Body of pancreas (tissue), 4 donors: ENCODE results near the gene AP4E1. TPM values are rescaled to one million over a fixed set of nuclear protein-coding genes. Genes with fewer than 3 reads are reported as not detected.
"Not testable (repeated sequence)": the region's sequence is repeated elsewhere in the genome, so short reads cannot be mapped to it uniquely, and the experiment has no call there.

Experiments
- ATAC-seq: fragments of 150-250 bp; one replicate; pipeline ENCODE4 v1.9.1; 2016
- DNase-seq, 4 donors: peaks; one replicate each; pipeline ENCODE4 v3.0.0-alpha.2; 2019
- H3K27ac ChIP-seq, 4 donors: fragments of 200-600 bp; sonication (generic); 1 replicate in 3 of 4; 2 replicates in 1 of 4; pipeline versions ENCODE4 v1.5.1 to v1.6.1; 2016 to 2019; ENCODE audit warnings: mild to moderate bottlenecking in 1 of 4, mixed read lengths in 1 of 4, moderate library complexity in 1 of 4
- H3K27me3 ChIP-seq, 2 donors: fragments of 200-600 bp; sonication (generic); one replicate each; pipeline ENCODE4 v1.6.0; 2016; ENCODE audit warnings: mild to moderate bottlenecking in 1 of 2
- H3K36me3 ChIP-seq, 2 donors: fragments of 200-600 bp; sonication (generic); replicated peaks in 1 of 2; 2 replicates each; pipeline ENCODE4 v1.5.1; 2016; ENCODE audit warnings: low read depth in 2 of 2; ENCODE audit not compliant: insufficient read depth in 1 of 2
- H3K4me1 ChIP-seq: fragments of 200-600 bp; sonication (generic); one replicate; pipeline ENCODE4 v1.6.0; 2016
- H3K4me3 ChIP-seq, 2 donors: fragments of 200-600 bp; sonication (generic); 1 replicate in 1 of 2; 2 replicates in 1 of 2; pipeline ENCODE4 v1.5.1; 2016 to 2019
- H3K9me3 ChIP-seq, 3 donors: fragments of 200-600 bp; sonication (generic); 1 replicate in 2 of 3; 2 replicates in 1 of 3; pipeline ENCODE4 v1.5.1; 2016
- POLR2A ChIP-seq, 3 donors: fragments of 450-650 bp; IDR thresholded peaks; one replicate each; pipeline ENCODE4 v1.6.1; 2016; ENCODE audit warnings: antibody characterized with exemption in 3 of 3, mild to moderate bottlenecking in 2 of 3
- WGBS, 2 donors: methylation state at CpG; one replicate each; pipeline ENCODE4 v1.1.5; 2017; 5-methylcytosine and 5-hydroxymethylcytosine counted together
- intact Hi-C: fragments of 100-400 bp; cut with DNase I; formaldehyde crosslinking; loops from one replicate; pipeline ENCODE4 v1.15.1; 2023
- total RNA-seq, 2 donors: library from RNA; depleted of rRNA; stranded (reverse); fragments of >200 nt; gene quantifications; one replicate each; pipeline ENCODE4 v1.1.0, GENCODE V29; 2016
- TF ChIP-seq, protein P1 (sequence below), 7 experiments: fragments of 450-650 bp in 4 of 7; fragments of 200-600 bp in 3 of 7; sonication (generic) in 3 of 7; IDR thresholded peaks; one replicate each; pipeline ENCODE4 v1.5.1; 2016 to 2019; ENCODE audit warnings: antibody characterized with exemption in 7 of 7

The AP4E1 gene
- total RNA-seq, 2 donors from 2014 or later = 3.4 to 3.6 TPM

DNA sequence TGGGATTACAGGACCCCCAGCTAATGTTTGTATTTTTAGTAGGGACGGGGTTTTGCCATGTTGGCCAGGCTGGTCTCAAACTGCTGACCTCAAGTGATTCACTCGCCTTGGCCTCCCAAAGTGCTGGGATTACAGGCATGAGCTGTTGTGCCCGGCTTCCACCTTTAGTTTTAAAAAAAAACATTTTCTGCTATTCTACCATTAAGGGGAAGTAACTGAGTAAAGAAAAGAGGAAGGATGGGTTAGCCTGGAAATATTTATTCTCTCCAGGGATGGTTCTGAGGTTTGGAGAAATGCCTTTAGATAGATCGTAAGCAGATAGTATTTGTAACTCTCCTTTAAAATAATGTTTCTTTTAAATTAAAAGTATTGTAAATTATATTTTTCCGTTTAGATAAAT is 3.1 kb downstream of the AP4E1 start:
- ATAC-seq = no peak
- no peak overlapping the region for H3K27ac ChIP-seq
- H3K9me3 ChIP-seq = no peaks in the 10 kb centered on the region
- H3K36me3 ChIP-seq = peaks cover 0 to 9% of the 10 kb centered on the region in 2 donors
- no peak overlapping the region for H3K4me3 ChIP-seq
- TF ChIP-seq, protein P1, sequence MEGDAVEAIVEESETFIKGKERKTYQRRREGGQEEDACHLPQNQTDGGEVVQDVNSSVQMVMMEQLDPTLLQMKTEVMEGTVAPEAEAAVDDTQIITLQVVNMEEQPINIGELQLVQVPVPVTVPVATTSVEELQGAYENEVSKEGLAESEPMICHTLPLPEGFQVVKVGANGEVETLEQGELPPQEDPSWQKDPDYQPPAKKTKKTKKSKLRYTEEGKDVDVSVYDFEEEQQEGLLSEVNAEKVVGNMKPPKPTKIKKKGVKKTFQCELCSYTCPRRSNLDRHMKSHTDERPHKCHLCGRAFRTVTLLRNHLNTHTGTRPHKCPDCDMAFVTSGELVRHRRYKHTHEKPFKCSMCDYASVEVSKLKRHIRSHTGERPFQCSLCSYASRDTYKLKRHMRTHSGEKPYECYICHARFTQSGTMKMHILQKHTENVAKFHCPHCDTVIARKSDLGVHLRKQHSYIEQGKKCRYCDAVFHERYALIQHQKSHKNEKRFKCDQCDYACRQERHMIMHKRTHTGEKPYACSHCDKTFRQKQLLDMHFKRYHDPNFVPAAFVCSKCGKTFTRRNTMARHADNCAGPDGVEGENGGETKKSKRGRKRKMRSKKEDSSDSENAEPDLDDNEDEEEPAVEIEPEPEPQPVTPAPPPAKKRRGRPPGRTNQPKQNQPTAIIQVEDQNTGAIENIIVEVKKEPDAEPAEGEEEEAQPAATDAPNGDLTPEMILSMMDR (IDR thresholded peaks at IDR 0.05) = no peak
- no peak for TF ChIP-seq POLR2A (IDR thresholded peaks at IDR 0.05)
- H3K4me1 ChIP-seq = peaks cover 25% of the 10 kb centered on the region
- no peaks in the 10 kb centered on the region for H3K27me3 ChIP-seq
- intact Hi-C loops = no loop called here
- WGBS, 2 donors = 58 to 67% methylated on average over 5 of the region's 5 CpGs
- DNase-seq = no peak

DNA sequence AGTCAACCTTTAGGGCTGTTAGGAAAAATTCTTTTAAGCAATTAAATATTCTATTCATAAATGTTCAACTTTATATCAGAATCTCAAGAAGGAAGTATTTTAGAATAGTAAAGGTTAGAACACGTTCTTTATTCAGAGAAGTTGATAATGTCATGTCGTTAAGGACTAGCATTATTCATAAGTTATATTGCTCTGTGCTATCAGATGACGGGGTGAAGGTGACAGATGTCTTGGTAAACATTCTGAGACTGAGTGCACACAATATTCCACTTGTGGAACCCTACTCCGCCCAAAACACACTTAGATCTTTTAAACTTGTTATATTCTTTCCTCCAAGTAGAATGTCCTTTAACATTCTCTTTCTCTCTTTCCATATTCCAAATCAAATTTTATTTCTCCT is 7.9 kb downstream of the AP4E1 start:
- Histone ChIP-seq H3K4me3 (no peak overlapping the region), H3K27me3 (no peaks in the 10 kb centered on the region), H3K27ac (no peak overlapping the region), H3K9me3 (no peaks in the 10 kb centered on the region), H3K36me3 (peaks cover 0 to 10% of the 10 kb centered on the region in 2 donors), H3K4me1 (no peaks in the 10 kb centered on the region)
- WGBS, 2 donors = 45 to 46% methylated on average over 4 of the region's 4 CpGs
- no peak for TF ChIP-seq POLR2A (IDR thresholded peaks at IDR 0.05)
- TF ChIP-seq, protein P1 (IDR thresholded peaks at IDR 0.05) = no peak
- DNase-seq = no peak
- intact Hi-C loops = no loop called here
- ATAC-seq = no peak

DNA sequence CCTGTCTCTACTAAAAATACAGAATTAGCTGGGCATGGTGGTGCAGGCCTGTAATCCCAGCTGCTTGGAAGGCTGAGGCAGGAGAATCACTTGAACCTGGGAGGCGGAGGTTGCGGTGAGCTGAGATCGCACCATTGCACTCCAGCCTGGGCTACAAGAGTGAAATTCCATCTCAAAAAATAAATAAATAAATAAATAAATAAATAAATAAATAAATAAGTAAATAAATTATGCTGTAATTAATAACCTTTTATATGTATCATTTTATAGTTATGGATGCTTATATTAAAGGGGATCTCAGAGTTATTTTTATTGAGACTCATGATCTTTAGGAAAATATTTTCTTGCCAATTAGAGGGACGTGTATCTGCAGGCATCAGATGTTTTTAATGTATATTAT is 10.9 kb downstream of the AP4E1 start:
- intact Hi-C loops, H3K27me3 ChIP-seq, H3K27ac ChIP-seq, H3K4me3 ChIP-seq, H3K9me3 ChIP-seq, DNase-seq, H3K36me3 ChIP-seq, ATAC-seq, H3K4me1 ChIP-seq: not testable (repeated sequence)
- WGBS, 2 donors = 97 to 100% methylated on average over 4 of the region's 4 CpGs

DNA sequence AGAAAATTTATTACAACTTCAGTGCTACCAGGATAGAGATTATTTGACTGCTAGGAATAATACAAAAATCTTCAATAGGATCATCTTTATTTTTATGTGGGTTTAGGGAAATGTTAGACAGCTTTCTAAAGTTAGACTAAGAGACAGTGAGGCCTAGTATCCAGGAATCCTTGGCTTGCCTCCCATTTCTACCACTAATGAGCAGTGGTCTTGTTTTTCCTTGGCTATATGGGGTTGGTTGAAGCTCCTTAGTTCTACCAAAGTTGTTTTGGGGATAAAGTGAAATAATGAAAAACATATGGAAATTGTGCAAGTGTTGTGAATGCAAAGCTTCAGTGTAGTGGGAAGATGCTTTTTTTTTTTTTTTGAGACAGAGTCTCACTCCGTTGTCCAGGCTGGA is 16.8 kb downstream of the AP4E1 start:
- H3K4me1 ChIP-seq = no peaks in the 10 kb centered on the region
- H3K27me3 ChIP-seq = no peaks in the 10 kb centered on the region
- ATAC-seq = no peak
- H3K4me3 ChIP-seq = no peak overlapping the region
- TF ChIP-seq POLR2A (IDR thresholded peaks at IDR 0.05) = no peak
- TF ChIP-seq, protein P1 (IDR thresholded peaks at IDR 0.05) = no peak
- H3K36me3 ChIP-seq = peaks cover 2 to 7% of the 10 kb centered on the region in 2 donors
- intact Hi-C loops = no loop called here
- H3K9me3 ChIP-seq = peaks cover 0 to 4% (median 0%) of the 10 kb centered on the region in 3 donors
- WGBS, 2 donors = 86 to 100% methylated on average over 1 of the region's 1 CpG
- DNase-seq = no peak
- no peak overlapping the region for H3K27ac ChIP-seq

DNA sequence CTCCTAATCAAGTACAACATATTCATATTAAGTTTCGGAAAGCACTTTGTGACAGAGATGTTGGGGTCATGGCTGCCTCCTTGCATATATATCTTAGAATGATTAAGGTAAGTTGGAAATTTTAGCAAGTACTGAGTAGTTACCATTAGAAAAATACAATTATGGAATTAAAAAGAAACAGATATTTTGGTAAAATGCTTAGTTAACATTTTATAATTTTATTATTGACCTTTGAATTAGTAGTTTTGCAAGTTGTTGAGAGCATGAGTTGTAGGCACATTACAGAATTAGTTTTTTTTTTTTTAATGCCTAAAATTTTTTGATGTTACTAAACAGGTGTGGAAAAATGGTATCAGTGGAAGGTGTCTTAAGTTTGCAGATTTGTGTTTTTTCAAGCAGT is 20.6 kb downstream of the AP4E1 start:
- 97 to 100% methylated on average over 1 of the region's 1 CpG for WGBS, 2 donors

More for the DNA sequence above, 20.6 kb downstream of the AP4E1 start:
- no peak for ATAC-seq
- DNase-seq = no peak
- H3K27ac ChIP-seq = no peak overlapping the region
- H3K36me3 ChIP-seq = peaks cover 1 to 7% of the 10 kb centered on the region in 2 donors
- H3K4me1 ChIP-seq = no peaks in the 10 kb centered on the region
- H3K4me3 ChIP-seq = no peak overlapping the region
- H3K27me3 ChIP-seq = no peaks in the 10 kb centered on the region
- H3K9me3 ChIP-seq = peaks cover 0 to 4% (median 0%) of the 10 kb centered on the region in 3 donors
- intact Hi-C loops = no loop called here
- TF ChIP-seq POLR2A (IDR thresholded peaks at IDR 0.05) = no peak
- TF ChIP-seq, protein P1 (IDR thresholded peaks at IDR 0.05) = no peak
